HG03103 (cell line): ENCODE measurements around the gene SEPTIN5.

Experiments
- ATAC-seq: cut with Tn5 transposase; IDR thresholded peaks from one replicate; pipeline ENCODE4 v1.9.1; 2021; ENCODE audit warnings: low read depth; ENCODE audit not compliant: unreplicated experiment

SEPTIN5 gene

GRCh38 chr22:19757985-19758895 is 43.9 kb downstream of the SEPTIN5 start:
- ATAC-seq, result no peak

DNA sequence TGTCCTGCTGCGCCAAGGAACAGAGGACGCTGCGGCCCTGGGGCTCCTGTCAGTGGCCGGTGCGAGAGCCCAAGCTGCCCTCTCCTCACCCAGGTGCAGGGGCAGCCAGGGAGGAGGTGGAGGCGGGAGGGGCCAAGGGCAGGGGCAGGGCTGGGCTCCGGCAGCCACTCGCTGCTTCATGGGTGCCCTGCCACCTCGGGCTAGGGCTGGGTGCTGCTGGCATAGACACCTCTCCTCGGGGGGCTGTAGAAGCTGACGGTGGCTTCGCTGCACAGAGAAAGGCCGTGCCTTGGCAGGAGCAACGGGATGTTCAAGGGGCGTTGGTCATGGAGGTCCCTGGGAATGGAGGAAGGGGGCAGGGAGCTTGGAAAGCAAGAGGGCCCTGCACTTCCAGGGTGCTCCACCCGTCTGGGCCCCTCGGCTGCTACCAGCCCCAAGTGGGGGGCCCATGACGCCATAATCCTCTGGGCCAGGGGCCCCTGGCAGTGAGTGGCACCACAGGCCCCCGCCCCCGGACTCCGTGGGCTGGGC is 44.7 kb downstream of the SEPTIN5 start:
- no peak for ATAC-seq

DNA sequence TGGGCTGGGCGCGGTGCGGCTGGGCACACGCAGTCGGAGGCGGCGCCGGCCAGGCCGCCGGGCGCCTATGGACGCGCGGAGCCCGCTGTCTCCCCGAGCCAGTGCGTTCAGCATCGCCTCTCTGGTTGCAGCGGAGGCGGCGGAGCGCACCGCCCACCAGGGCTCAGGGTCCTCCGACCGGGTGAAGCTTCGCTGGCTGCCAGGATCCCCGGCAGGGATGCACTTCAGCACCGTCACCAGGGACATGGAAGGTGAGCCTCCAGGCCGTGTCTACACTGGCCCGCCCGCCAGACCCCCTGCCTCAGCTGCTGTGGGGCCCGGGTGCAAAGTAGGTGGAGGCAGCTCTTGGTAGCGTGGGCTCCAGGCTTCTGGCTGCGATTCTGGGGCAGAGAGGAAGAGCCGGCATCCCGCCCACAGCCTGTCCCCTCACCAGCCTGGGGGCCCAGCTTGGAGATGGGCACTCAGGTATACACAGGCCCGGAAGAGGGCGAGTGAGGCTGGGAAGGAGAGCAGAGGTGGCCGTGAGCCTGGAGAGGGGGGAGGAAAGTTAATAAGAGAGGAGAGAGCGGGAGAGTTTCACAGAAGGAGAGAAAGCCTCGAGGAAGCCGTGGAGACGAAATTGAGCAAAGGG is 45.2 kb downstream of the SEPTIN5 start:
- no peak for ATAC-seq

DNA sequence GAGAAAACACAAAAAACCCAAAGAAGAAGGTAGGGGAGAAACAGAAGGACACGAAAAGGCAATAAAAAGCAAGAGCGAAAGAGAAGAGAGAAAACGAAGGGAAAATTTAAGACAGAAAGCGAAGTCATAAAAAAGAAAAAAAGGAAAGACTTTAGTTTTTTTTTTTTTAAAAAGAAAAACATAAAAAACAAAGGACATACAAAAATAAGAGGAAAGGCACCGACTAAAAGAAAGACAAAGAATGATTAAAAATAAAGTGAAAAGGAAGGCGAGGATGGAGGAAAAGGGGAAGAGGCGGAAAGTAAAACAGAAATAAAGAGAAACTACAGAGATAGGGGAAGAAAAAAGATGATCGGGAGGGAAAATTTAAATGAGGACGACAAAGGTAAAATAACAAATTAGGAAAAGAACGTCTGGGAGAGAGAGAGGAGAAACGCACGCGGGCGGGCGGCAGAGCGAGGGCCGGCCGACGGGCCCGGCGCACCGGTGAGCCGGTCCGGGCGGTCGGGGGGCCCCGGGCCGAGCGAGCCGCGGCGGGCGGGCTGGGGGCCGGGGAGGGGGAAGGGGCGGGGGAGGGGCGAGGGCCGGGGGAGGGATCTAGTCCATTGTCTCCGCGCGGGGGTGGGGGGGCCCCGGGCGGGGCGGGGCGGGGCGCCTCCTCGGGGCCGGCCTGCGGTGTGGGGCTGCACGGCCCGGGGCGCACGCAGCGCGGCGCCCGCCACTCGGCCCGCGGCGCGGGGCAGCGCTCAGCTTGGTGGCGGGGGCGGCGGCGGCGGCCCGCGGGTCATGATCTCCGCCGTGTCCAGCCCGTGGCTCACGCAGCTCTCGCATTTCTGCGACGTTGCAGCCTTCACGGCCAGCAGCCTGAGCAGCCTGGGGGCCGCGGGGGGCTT is 46.0 kb downstream of the SEPTIN5 start, which contains the start of gene TBX1:
TSS of gene TBX1 (plus strand) at position 721 of the 893 bp plus-strand sequence. CDS start at position 787, 66 bp downstream.
- ATAC-seq, result no peak

- ATAC-seq, result no peak
These were observed 46.8 kb downstream of the SEPTIN5 start for GRCh38 chr22:19760951-19761724.

- no peak for ATAC-seq
These were observed 47.6 kb downstream of the SEPTIN5 start for GRCh38 chr22:19761725-19762567.

DNA sequence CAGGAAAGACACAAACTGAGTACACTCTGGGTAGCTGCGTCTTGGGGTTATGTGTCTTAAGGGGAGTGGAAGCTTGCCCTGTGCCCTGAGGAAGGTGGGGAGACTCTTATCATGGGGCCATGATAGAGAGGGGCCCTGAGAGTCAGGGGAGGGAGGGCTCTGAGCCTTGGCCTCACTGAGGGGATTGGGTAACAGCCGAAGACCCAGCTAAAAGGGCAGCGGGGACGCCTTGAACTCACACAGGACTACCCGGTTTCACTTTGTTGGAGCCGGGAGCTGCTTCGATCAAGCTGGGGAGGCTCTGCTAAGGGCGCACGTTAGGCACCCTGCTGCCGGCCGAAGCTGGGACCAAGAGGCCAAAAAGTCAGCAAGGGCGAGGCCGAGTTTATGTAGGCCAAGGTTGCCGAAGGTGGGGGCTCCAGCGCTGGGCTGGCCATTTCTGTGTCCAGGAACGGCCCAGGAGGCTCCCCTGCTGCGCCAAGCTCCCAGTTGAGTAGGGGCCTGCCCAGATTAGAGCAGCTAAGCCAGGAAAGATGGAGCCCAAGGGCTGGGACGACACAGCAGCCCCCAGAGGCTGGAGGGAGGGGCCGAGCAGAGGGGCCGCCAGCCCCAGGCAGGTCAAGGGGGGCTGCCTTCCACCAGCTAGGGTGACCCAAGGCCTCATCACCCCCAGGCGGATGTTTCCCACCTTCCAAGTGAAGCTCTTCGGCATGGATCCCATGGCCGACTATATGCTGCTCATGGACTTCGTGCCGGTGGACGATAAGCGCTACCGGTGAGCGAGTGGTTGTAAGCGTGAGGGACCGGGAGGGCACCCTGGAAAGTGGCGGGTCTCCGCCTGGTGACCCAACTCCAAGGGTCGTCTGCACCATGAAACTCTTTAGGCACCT is 48.5 kb downstream of the SEPTIN5 start:
- ATAC-seq, result no peak

DNA sequence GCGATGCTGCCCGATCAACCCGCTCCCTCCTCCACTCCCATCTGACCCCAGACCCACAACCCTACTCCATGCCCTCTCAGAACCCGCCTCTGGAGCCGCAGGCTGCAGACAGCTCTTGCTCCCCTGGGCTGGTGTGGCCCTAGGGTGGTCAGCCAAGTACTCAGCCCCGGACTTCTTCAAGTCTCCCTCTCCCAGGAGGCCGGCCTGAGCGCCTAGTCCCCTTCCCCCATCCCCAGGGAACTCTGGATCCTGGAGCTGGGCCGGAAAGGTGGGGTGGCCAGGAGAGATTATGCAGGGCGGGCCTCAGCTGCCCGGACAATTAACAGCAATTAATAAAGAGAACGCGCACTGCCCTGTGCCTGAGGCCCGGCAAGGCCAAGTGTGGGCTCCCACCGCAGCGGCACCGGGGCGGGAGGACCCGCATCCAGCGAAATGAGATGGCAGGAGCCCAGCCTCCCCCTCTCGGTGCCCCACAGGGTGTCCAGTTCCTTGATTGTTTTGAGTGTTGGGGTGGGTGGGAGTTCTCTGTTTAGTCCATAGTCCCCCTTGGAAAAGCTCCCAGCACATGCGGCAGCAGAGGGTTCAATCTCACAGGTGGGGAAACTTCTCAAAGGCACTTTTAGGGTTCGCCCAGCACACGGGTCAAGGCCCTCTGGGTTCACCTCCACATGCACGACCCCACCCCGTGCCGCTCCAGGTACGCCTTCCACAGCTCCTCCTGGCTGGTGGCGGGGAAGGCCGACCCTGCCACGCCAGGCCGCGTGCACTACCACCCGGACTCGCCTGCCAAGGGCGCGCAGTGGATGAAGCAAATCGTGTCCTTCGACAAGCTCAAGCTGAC is 49.4 kb downstream of the SEPTIN5 start:
- ATAC-seq, result no peak

DNA sequence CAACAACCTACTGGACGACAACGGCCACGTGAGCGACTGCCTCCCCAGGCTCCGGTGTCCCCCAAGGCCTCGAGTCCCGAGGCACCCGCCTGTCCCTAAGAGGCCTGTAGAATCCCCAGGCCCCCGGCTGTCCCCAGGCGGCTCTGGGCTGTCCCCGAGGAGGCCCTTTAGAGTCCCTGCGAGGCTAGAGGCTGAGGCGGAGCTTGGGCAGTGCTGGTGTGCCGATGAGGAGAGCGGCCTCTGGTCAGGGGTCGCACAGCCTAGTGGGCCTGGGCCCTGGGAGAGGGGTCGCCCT is 49.9 kb downstream of the SEPTIN5 start:
- no peak for ATAC-seq

DNA sequence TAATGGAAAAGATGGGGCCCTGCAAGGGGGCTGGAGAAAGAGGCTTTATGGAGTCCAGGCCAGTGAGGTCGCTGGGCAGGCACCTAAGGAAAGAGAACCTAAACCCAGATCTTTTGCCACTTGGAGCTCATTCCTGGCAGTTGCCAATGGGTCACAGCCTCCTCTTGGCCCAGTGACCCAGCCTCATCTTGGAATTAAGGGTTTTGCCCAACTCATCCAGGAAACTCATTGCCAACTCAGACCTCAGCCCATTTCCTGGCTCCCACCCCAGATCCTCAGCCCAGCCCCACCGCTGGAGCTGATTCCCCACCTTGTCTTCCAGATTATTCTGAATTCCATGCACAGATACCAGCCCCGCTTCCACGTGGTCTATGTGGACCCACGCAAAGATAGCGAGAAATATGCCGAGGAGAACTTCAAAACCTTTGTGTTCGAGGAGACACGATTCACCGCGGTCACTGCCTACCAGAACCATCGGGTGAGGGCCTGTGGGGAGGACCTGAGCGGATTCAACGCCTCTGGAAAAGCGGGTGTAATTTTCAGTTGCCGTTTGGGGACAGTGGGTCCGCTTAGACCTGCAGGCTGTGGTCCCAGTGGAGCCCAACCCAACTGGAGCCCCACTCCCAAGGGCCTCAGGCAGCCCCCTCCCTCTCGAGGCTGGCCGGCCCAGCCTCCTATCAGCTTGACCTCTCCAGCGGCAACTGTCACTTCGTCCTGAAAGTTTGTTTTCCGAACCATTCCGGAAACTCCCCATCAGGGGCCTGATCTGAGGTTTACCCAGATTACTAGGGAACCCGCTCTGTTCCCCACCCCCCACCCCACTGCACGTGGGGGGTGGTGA is 50.6 kb downstream of the SEPTIN5 start:
- ATAC-seq, result no peak

DNA sequence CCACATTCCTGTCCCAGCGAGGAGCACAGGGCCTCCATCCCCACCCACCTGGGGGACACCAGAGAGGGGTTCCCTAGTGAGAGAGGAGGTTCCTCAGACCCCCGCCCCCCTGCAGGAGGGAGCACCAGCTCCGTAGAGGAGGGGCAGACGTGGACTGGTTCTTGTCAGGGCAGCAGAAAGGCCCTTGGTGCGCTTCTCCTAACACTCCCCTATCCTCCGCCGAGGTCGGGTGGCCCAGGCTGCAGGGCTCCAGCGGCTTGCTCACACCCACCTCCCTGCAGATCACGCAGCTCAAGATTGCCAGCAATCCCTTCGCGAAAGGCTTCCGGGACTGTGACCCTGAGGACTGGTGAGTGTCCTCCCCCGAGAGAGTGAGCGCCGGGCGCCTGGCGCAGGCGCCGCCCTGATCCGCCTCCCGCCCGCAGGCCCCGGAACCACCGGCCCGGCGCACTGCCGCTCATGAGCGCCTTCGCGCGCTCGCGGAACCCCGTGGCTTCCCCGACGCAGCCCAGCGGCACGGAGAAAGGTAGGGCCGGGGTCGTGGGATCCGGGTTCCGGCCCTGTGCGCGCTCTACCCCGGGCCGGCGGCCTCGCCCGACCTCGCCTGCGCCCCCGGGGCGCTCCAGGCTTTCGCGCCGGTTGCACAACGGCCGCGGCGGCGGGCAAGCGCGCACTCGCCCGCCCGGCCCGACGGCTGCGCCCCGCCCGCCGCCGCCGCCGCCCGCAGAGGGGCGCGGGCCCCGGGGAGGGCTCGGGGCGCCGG is 51.4 kb downstream of the SEPTIN5 start:
- ATAC-seq, result no peak

- ATAC-seq, result no peak
These were observed 51.9 kb downstream of the SEPTIN5 start for GRCh38 chr22:19766240-19766510.

DNA sequence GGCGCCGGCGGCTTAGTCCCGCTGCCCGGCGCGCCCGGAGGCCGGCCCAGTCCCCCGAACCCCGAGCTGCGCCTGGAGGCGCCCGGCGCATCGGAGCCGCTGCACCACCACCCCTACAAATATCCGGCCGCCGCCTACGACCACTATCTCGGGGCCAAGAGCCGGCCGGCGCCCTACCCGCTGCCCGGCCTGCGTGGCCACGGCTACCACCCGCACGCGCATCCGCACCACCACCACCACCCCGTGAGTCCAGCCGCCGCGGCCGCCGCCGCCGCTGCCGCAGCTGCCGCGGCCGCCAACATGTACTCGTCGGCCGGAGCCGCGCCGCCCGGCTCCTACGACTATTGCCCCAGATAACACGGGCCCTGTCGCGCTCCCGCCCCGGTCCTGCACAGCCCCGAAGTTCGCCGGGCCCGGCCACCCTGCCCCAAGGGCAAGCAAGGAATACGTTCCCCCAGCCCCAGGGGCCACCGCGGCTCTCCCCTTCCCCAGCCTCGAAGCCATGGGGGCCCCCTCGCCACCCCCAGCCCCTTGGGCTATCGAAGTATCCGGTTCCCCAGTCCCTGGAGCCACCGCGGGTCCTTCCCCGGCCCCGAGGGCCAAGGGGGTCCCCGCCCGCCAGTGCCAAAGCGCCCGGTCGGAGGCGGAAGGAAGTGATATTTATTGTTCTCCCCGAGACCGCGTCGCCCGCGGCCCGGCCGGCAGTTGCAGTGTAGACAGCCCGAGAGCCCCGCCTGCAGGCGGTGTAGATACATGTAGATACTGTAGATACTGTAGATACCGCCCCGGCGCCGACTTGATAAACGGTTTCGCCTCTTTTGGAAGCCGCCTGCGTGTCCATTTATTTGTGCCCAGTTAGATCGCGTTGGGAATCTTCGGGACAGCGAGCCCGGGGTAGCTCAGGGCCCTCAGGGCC is 52.5 kb downstream of the SEPTIN5 start:
- no peak for ATAC-seq

- ATAC-seq, result no peak
These were observed 53.4 kb downstream of the SEPTIN5 start for GRCh38 chr22:19767427-19768341.
